Measurements from ENCODE around the gene WSCD2.
A peak's percentile ranks its signal among the peaks of the same experiment; 100 is the strongest.

WSCD2 gene

DNA sequence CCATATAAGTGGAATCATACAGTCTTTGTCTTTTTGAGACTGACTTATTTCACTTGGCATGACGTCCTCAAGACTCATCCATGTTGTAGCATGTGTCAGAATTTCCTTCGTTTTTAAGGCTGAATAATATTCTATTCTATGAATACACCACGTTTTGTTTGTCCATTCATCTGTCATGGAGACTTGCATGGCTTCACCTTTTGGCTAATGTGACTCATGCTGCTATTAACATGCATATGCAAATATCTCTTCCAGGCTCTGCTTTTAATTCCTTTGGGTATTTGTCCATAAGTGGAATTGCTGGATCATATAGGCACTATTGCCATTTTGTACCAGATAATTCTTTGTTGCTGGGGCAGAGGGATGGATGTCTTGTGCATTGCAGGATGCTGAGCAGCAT is 19.6 kb upstream of the WSCD2 start:
- DNase-seq (ENCODE audit: low spot score) = no peak

DNA sequence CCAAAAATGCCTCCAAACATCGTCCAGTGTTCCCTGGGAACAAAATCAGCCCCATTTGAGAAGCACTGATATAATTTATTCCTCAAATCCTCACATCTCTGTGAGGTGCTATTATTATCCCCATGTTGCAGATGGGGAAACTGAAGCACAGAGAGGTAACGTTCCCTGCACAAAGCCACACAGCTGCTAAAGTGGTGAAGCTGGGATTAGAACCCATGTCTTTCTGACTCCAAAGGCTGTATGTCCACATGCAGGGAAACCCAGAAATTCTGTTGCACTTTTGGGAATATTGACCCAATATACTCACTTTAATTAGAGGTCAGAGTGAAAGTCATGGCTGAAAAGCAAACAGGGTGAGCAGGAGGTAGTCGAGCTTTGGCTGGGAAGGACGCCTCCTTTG is 19.1 kb upstream of the WSCD2 start:
- no peak for DNase-seq (ENCODE audit: low spot score)

DNA sequence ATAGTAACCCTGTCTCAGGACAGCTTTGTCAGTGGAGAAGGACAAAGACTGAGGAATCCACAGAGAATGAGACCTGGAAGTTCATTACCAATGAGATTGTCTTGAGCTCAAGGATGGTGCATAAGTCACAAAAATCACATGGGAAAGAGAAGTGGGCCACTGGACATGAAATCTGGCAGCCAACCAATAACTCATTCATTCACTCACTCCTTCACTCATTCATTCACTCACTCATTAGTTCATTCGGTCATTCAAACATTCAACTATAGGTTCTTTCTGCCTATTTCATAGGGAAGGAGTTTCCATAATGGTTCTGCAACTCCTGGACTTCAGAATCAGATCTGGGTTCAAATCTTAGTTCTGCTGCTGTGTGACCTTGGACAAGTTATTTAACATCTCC is 18.2 kb upstream of the WSCD2 start:
- no peak for DNase-seq (ENCODE audit: low spot score)

DNA sequence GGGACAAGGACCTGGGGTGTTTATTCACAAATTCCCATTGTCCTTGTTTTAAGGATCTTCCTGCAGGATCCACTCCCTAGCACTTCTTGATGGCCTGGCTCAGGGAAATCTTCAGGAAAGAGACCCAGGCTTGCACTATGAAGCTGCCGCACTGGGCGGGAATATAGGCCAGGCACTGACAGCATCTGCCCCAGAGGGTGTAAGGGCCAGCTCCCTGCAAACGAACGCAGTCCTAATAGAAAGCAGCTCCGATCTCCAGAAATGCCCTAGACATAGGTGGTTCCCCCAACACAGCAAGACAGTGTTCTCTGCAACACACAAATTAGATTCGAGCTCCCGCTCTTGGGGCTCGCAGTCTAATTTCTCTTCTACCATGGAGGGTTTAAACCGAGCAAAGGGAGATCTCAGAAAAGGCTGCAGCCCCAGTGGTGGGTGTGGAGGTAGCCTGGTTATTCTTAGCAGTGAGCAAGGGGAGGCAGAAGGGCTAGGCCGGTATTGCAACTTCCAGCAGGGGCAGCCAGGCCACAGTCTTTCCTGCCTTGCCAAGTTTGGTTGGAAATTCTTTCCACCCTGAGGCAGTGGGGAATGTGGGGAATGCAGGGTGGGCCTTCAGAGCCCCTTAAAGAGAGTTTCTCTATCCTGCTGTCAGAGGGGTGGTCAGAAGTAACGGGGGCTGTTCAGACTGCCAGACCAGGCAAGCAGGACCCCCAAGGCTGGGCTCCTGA is 16.1 kb upstream of the WSCD2 start:
- peak; percentile 82 for DNase-seq (ENCODE audit: low spot score)

DNA sequence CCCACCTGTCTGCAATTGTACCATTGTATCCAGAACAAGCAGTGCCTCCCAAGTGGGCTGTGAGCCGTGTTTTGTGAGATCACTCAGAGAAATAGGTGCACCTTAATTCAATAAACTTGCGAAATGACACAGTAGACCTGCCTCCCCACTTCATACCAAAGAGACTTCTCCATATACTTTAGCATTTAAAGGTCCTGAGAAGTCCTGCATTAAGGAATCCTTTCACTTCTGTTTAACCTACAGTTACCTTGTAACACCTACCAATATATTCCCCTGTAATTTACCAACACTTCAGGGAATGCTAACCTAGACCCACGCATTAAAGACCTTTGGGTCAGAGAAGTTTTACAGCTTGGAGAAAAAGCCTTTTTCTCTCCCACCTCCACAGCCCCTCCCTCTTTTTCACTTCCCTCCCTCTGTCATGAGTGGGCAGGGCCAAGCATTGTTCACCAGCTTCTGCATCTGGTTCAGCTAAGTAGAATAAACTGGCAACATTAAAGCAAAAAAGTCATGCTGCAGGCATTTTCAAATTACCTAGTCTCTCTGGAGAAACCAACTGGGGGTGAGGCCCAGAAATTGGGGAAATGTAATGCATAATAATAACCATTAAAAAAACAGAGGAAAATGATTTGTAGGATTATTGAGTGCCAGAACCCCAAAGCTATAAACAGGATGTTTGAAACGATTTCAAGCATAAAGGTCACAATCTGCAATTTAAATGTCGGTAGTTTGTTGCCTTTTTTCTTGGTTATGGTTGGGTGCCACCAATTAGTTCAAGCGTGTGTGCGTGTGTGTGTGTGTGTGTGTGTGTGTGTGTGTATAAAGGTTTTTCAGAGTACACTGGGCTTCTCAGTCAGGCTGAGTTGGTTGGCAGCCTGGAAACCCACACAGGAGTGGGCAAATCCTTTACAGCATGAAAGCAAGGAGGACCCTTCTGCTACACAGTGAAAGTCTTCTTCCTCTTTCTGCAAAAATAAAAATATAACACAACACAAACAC is 13.7 kb upstream of the WSCD2 start:
- DNase-seq (ENCODE audit: low spot score) = no peak

DNA sequence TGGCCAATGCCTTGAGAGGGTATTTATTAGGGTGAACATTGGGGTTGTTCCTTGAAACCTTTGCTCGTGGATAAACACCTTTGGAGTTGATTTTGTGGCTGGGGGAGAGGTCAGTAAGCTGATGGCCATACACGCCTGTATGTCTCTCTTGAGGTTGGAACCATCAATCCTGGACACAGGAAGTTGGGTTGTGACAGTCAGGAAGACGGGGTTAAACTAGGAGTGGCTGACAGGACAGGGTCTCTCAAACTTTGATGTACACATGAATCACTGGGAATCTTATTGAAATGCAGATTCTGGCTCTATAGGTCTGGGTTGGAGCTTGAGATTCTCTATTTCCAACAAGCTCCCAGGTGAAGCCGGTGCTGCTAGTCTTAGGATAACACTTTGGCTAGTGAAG is 12.8 kb upstream of the WSCD2 start:
- DNase-seq (ENCODE audit: low spot score) = no peak

DNA sequence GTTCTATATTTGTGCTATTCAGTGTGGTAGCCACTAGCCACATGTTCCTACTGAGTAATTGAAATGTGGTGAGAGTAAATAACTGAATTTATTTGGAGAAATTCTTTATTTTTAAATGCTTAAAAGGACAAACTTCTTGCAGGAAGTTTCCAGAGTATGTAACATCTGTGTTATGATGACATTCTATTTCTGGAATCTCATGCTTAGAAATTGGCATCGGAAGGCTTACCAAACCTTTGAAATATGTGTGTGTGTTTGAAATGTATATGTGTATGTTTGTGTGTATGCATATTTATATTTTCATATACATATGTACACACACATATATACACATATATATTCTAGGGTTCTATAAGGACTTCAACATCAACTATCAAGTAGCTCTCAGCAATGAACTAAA is 12.4 kb upstream of the WSCD2 start:
- DNase-seq (ENCODE audit: low spot score) = no peak

DNA sequence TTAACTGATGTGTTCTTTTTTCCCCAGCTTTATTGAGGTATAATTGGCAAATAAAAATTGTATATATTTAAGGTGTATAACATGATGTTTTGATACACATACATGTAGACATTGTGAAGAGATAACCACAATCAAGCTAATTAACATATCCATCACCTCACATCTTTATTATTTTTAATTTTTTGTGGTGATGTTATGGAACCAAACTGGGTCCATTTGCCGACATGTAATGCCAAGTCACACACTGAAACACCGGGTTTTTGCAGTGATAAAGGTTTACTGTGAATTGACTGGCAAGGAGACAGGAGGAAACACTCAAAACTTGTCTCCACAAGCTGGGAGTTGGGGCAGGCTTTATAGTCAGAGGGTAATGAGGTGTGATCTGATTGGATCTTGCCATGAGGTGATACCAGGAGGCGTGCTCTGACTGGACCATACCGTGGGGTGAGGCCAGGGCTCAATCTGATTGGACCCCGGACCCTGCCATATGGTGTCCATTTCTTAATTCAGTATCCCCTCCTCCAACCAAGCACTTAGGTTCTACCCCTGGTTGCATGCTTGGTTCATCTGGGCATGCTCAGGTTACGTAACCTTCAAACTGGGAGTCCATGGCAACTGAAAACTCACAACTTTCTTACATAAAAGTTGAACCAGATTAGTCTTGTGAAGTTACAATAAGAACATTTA is 11.8 kb upstream of the WSCD2 start:
- peak; percentile 43 for DNase-seq (ENCODE audit: low spot score)

DNA sequence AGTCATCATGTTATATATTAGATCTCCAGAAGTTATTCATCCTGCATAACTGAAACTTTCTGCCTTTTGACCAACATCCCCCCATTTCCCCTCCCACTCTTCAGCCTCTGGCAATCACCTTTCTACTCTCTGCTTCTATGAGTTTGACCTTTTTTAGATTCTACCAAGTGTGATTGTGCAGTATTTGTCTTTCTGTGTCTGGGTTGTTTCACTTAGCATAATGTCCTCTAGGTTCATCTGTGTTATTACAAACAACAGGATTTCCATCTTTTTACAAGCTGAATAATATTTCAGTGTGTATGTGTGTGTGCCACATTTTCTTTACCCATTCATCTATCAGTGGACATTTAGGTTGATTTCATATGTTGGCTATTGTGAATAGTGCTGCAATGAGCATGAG is 11.2 kb upstream of the WSCD2 start:
- no peak for DNase-seq (ENCODE audit: low spot score)

DNA sequence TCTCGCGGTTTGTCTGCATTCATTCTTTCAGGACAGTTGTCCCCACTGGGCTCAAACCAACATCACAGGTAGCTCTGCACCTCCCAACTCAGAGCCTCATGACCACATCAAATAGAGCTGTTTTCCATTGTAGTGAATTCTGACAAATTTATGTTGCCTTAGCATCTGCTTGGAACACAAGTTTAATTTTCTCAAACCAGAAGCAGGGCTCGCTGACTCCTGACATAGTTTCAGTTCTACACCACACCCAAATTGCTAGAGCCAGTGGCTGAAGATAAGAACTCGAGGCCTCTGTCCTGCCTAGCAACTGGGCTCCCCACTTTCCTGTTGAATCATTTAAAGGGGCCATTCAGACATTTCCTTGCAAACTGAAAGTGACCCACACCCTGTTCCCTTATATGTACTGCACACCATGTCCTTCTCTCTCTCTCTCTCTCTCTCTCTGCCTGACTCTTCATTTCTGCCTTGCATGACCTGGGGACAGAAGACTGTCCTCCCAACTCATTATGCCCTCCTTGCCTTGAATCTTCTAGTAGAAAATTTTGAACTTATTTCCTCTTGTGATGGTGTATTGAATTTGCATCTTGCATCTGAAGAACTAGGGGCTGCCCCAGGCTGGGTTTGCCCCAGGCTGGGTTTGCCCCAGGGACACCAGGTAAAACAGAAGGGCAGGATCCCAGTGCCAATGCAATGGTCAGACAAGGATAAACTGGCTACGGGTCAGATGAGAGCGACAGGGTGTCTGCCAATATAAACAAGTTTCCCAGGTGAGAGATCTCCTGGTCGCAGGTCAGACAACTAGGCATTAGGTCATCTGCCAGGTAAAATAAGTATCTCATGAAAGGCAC is 9.7 kb upstream of the WSCD2 start:
- no peak for DNase-seq (ENCODE audit: low spot score)

DNA sequence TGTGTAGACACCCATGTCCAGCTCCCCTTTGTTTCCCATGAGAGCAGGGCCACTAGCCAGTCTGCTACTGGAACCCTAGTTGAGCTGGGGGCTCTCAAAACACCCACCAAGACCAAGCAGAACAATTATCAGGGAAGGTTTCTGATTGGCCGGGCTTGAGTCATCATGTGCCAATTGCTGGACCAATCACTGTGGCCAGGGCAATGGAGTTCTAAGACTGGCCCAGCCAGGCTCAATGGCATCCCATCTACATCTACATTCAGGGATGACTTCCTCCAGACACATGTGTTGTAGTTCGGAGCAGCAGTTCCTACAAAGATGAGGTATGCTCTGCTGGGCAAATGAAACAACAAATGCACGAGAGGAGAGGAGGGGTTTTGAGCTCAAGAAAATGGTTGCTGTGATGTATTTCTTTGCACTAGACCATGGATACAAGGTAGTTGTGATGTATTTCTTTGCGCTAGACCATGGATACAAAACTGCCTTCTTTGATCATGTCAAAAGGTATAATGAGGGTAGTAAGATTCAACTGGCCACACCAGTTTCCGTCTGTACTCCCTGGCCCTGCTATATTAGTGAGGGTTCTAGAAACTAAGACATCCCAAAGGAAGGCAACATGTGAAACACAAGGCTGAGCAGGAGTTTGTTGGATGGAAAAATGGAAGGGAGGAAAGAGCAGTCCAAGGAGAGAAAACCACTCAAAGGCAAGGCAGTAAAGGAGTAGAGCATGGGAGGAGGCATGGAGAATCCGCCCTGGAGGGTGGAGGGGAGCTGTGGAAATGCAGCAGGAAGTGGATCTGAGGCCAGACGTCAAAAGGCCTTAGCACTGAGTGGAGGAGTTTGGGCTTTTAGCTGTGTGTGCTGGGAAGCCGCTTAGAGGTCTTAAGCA is 8.9 kb upstream of the WSCD2 start:
- DNase-seq (ENCODE audit: low spot score) = no peak

DNA sequence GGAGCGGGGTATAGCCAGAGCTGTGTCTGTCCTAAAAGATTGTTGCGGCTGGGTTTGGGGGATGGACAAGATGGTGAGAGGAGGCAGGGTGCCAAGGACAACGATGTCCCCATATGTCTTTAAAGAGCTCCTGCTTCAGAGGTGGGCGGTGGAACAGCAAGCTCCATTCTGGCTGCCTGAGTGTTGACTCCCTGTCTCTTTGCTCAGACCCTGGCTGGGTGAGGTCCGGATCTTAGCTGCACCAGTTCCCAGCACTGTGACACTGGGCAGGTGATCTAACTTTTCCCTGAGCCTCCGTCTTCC is 8.3 kb upstream of the WSCD2 start:
- no peak for DNase-seq (ENCODE audit: low spot score)

DNA sequence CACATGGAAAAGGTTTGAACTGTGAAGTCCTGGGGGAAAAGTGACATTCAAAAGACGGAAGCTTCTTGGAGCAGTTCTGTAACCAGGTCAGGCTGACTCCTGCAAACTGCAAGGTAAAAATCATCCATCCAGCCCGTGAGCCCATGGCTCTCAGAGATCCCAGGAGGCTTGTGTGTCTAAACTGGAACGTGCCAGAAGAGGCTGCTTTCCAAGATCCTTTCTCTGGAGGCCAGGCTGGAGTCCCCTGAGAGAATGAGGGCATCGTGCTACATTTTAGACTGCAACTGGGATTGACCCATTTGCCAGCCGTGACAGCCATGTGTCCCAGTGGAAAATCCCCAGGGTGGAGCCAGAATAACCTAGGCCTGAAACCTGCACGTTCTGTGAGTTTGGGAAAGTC is 7.8 kb upstream of the WSCD2 start:
- DNase-seq (ENCODE audit: low spot score) = no peak

DNA sequence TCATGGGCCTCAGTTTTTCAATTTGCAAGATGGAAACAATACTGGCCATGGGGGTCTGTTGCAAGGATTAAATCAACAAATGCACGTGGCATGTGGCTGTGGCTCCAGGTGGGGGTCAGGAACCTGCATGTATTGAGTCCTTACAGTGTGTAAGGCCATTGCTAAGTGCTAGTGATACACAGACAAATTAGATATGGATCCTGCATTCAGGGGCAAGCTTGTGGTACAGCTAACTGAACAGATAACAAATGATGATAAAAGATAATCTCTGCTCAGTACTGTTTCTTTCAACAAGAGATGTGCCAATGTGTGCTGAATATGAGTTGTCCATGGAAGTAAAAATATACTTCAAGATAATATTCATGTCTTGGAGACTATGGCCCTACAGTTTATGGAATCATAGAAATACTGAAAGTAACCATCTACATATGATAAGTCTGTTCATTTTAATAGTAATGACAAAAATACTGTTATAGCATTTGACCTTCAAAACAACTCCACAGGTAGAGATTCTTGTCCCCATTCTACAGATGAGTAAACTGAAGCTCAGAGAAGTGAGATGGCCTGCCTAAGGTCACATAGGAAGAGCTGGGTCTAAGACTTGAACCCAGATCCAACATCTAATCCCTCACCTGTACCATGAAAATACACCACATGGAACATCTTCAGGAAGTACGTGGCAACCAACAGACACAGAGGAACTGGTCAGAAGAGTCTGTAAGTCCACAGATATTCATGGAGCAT is 7.2 kb upstream of the WSCD2 start:
- no peak for DNase-seq (ENCODE audit: low spot score)

DNA sequence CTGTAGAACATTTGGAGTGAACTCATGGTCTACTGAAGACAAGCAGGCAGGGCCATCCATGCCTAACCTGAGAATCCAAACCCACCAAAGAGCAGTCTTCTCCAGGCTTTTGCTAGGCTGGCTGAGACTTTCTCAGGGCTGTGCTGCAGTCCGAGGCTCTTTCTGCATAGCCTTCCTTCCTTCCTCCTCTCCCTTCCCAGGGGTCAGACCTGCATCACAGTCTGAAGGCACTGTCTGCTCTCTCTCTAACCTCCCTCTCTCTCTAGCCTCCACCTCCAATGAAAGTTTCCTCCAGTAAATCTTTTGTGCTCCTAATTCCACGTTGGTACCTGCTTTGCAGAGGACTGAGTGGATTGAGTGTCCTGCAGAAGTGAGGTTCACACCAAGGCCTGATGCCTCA is 6.4 kb upstream of the WSCD2 start:
- DNase-seq (ENCODE audit: low spot score) = no peak

DNA sequence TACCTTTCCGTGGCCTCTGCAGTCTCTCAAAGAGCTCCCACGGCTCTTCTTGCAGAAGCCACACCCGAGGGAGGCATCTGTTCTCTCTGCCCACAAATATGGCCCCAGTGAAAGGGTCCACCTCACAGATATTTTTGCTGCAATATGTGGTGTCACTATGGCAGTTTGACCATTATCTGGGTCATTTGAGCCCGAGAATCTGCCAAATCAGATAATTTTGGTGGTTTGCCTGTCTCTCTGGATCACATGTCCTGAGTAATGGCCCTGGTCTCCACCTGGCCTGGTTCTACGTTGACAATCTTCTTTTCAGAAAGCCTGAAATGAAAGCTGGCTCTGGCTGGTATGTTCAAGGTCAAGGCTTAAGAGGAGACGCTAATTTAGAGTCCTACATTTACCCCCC is 5.7 kb upstream of the WSCD2 start:
- DNase-seq (ENCODE audit: low spot score) = no peak

DNA sequence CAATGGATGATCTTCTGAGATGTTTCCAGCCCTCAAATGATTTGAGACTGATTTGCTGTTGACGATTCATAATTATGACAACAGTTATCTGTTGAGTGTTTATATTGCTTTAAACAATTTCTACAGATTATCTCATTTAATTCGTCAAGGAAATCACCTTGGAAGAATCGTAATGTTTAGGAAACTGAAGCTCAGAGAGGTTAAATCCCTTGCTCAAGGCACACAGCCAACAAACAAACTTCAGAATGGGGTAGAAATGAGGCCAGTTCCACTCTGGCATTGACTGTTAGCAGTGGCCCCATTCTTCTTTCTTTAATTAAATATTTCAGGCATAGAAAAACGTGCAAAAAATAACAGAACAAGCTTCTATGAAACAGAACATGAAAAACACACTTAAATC is 4.0 kb upstream of the WSCD2 start:
- DNase-seq (ENCODE audit: low spot score) = no peak

DNA sequence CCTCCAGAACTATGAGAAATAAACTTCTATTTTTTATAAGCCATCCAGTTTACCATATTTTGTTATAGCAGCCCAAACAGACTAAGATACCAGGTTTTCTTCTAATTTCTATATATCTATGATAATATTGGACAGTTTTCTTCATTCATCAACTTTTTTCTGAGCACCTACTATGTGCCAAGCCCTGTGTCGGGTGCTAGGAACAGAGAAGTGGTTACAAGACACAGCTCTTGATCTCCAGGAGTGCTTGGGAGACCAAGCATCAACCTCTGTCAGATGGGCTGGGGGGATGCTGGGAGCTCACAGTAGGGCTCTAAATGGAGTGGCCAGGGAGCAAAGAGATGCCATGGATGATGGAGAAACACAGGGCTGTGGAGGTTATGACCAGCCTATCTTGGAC is 2.9 kb upstream of the WSCD2 start:
- no peak for DNase-seq (ENCODE audit: low spot score)

DNA sequence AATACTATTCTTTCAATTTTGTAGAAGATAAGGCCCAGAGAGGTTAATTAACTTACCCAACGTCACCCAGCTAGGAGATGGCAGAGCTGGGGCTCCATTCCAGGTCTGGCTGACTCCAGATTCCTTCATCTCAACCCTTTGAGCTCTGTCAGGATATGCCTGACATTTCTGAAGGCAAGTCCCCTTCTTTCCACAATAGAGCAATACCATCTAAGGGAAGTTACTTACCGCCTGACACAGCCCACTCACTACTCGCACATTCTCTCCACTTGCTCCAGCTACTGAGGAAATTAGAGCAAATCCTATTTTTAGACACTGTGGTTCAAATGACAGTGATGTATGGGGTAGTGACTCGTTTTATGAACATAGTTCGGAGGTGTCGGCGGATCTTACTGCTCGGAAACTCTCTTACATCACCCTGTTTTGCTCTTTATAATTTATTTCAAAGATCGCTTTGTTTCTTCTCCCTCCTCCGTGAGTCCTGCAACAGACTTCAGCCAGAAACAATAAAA is 2.0 kb upstream of the WSCD2 start:
- DNase-seq (ENCODE audit: low spot score) = no peak

DNA sequence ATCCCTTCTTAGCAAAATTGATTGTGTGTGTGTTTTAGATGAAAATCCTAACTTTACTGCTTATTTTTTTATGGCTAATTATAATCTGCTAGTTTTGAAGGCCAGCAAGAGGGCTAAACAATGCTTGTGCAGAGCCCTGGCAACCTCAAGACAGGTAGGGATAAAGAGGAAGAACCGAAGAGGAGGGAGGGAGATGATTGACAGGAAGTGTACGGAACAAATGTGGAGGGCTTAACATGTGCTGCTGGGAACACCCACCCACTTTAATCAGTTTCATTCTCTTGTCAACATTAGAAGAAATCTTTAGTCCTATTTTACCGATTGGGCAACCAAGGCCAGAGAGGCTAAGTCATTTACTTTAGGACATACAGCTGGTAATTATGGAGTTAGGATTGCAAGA is 1.4 kb upstream of the WSCD2 start:
- no peak for DNase-seq (ENCODE audit: low spot score)
